ENCODE data around the gene CEP170. TPM values are rescaled to one million over a fixed set of nuclear protein-coding genes. Genes with fewer than 3 reads are reported as not detected.
"Not testable (repeated sequence)": the region's sequence is repeated elsewhere in the genome, so short reads cannot be mapped to it uniquely, and the experiment has no call there.

The CEP170 gene
- polyA plus RNA-seq, 1 donor from 2014 or later: 403 TPM

- not testable (repeated sequence) for H3K27me3 ChIP-seq (ENCODE audit: insufficient read depth, low read depth, low read length); H4K20me1 ChIP-seq (ENCODE audit: insufficient read depth); H3K4me2 ChIP-seq (ENCODE audit: low read length); H3K9ac ChIP-seq (ENCODE audit: low read length); H3K27ac ChIP-seq (ENCODE audit: low read length); H3K36me3 ChIP-seq (ENCODE audit: insufficient read depth, low read length); H3K9me2 ChIP-seq (ENCODE audit: insufficient read depth, low read length); H2AFZ ChIP-seq (ENCODE audit: low read depth, low read length); H3K79me2 ChIP-seq (replicated peaks; ENCODE audit: insufficient read depth, low read length); H3F3A ChIP-seq (ENCODE audit: insufficient read depth, low read length, poor library complexity, severe bottlenecking); H3K9me3 ChIP-seq (ENCODE audit: low read length); H3K4me3 ChIP-seq (ENCODE audit: low read length)
Observed at GRCh38 chr1:243201316-243201715, 53.8 kb downstream of the CEP170 start.

- H2AFZ ChIP-seq (ENCODE audit: low read depth, low read length); H3K4me3 ChIP-seq (ENCODE audit: low read length); H3K9me2 ChIP-seq (ENCODE audit: insufficient read depth, low read length); H4K20me1 ChIP-seq (ENCODE audit: insufficient read depth); H3K9me3 ChIP-seq (ENCODE audit: low read length); H3K79me2 ChIP-seq (replicated peaks; ENCODE audit: insufficient read depth, low read length); H3K4me2 ChIP-seq (ENCODE audit: low read length); H3K36me3 ChIP-seq (ENCODE audit: insufficient read depth, low read length); H3F3A ChIP-seq (ENCODE audit: insufficient read depth, low read length, poor library complexity, severe bottlenecking); H3K27ac ChIP-seq (ENCODE audit: low read length); H3K9ac ChIP-seq (ENCODE audit: low read length); H3K27me3 ChIP-seq (ENCODE audit: insufficient read depth, low read depth, low read length): not testable (repeated sequence)
Observed at GRCh38 chr1:243197524-243197923, 57.6 kb downstream of the CEP170 start.

- H3K4me2 ChIP-seq (ENCODE audit: low read length); H3K27ac ChIP-seq (ENCODE audit: low read length); H3K9ac ChIP-seq (ENCODE audit: low read length); H3K36me3 ChIP-seq (ENCODE audit: insufficient read depth, low read length); H3K79me2 ChIP-seq (replicated peaks; ENCODE audit: insufficient read depth, low read length); H3K9me3 ChIP-seq (ENCODE audit: low read length); H3K27me3 ChIP-seq (ENCODE audit: insufficient read depth, low read depth, low read length); H3K4me3 ChIP-seq (ENCODE audit: low read length); H4K20me1 ChIP-seq (ENCODE audit: insufficient read depth); H3F3A ChIP-seq (ENCODE audit: insufficient read depth, low read length, poor library complexity, severe bottlenecking); H3K9me2 ChIP-seq (ENCODE audit: insufficient read depth, low read length); H2AFZ ChIP-seq (ENCODE audit: low read depth, low read length): not testable (repeated sequence)
Observed at GRCh38 chr1:243193330-243193729, 61.8 kb downstream of the CEP170 start.

GRCh38 chr1:243186201-243186995, 68.7 kb downstream of the CEP170 start:
- H2AFZ ChIP-seq (ENCODE audit: low read depth, low read length); H3K9ac ChIP-seq (ENCODE audit: low read length); H4K20me1 ChIP-seq (ENCODE audit: insufficient read depth); H3K79me2 ChIP-seq (replicated peaks; ENCODE audit: insufficient read depth, low read length); H3K4me2 ChIP-seq (ENCODE audit: low read length); H3F3A ChIP-seq (ENCODE audit: insufficient read depth, low read length, poor library complexity, severe bottlenecking); H3K9me2 ChIP-seq (ENCODE audit: insufficient read depth, low read length); H3K36me3 ChIP-seq (ENCODE audit: insufficient read depth, low read length); H3K4me3 ChIP-seq (ENCODE audit: low read length); H3K27ac ChIP-seq (ENCODE audit: low read length); H3K27me3 ChIP-seq (ENCODE audit: insufficient read depth, low read depth, low read length); H3K9me3 ChIP-seq (ENCODE audit: low read length): not testable (repeated sequence)

GRCh38 chr1:243184787-243185186, 70.3 kb downstream of the CEP170 start:
- H3K9ac ChIP-seq (ENCODE audit: low read length); H3K36me3 ChIP-seq (ENCODE audit: insufficient read depth, low read length); H3K27me3 ChIP-seq (ENCODE audit: insufficient read depth, low read depth, low read length); H4K20me1 ChIP-seq (ENCODE audit: insufficient read depth); H3K9me2 ChIP-seq (ENCODE audit: insufficient read depth, low read length); H3K9me3 ChIP-seq (ENCODE audit: low read length); H3K27ac ChIP-seq (ENCODE audit: low read length); H3K79me2 ChIP-seq (replicated peaks; ENCODE audit: insufficient read depth, low read length); H3K4me2 ChIP-seq (ENCODE audit: low read length); H3K4me3 ChIP-seq (ENCODE audit: low read length); H3F3A ChIP-seq (ENCODE audit: insufficient read depth, low read length, poor library complexity, severe bottlenecking); H2AFZ ChIP-seq (ENCODE audit: low read depth, low read length): not testable (repeated sequence)

- H4K20me1 ChIP-seq (ENCODE audit: insufficient read depth); H3K9ac ChIP-seq (ENCODE audit: low read length); H3F3A ChIP-seq (ENCODE audit: insufficient read depth, low read length, poor library complexity, severe bottlenecking); H3K36me3 ChIP-seq (ENCODE audit: insufficient read depth, low read length); H3K27ac ChIP-seq (ENCODE audit: low read length); H3K9me3 ChIP-seq (ENCODE audit: low read length); H3K4me3 ChIP-seq (ENCODE audit: low read length); H2AFZ ChIP-seq (ENCODE audit: low read depth, low read length); H3K9me2 ChIP-seq (ENCODE audit: insufficient read depth, low read length); H3K27me3 ChIP-seq (ENCODE audit: insufficient read depth, low read depth, low read length); H3K79me2 ChIP-seq (replicated peaks; ENCODE audit: insufficient read depth, low read length); H3K4me2 ChIP-seq (ENCODE audit: low read length): not testable (repeated sequence)
Observed at GRCh38 chr1:243183661-243184060, 71.4 kb downstream of the CEP170 start.

- not testable (repeated sequence) for H3K9me2 ChIP-seq (ENCODE audit: insufficient read depth, low read length); H3K4me3 ChIP-seq (ENCODE audit: low read length); H4K20me1 ChIP-seq (ENCODE audit: insufficient read depth); H3K4me2 ChIP-seq (ENCODE audit: low read length); H2AFZ ChIP-seq (ENCODE audit: low read depth, low read length); H3K9me3 ChIP-seq (ENCODE audit: low read length); H3F3A ChIP-seq (ENCODE audit: insufficient read depth, low read length, poor library complexity, severe bottlenecking); H3K9ac ChIP-seq (ENCODE audit: low read length); H3K79me2 ChIP-seq (replicated peaks; ENCODE audit: insufficient read depth, low read length); H3K36me3 ChIP-seq (ENCODE audit: insufficient read depth, low read length); H3K27me3 ChIP-seq (ENCODE audit: insufficient read depth, low read depth, low read length); H3K27ac ChIP-seq (ENCODE audit: low read length)
Observed at GRCh38 chr1:243183176-243183575, 71.9 kb downstream of the CEP170 start.
